Ureter (tissue), 1 donor: ENCODE results near the gene EYA4. TPM values are rescaled to one million over a fixed set of nuclear protein-coding genes. Genes with fewer than 3 reads are reported as not detected.
"Not testable (repeated sequence)": the region's sequence is repeated elsewhere in the genome, so short reads cannot be mapped to it uniquely, and the experiment has no call there.

Experiments
- DNase-seq: peaks from one replicate; pipeline ENCODE4 v3.0.0-alpha.2; 2020; ENCODE audit warnings: low spot score
- total RNA-seq: library from RNA; stranded (reverse); gene quantifications from one replicate; pipeline ENCODE4 v1.2.4, GENCODE V29; 2023
- donor health status: DM: yes; HTN: yes; CAD: no.

Gene EYA4
- total RNA-seq, 1 donor from 2014 or later, result 4.1 TPM

DNA sequence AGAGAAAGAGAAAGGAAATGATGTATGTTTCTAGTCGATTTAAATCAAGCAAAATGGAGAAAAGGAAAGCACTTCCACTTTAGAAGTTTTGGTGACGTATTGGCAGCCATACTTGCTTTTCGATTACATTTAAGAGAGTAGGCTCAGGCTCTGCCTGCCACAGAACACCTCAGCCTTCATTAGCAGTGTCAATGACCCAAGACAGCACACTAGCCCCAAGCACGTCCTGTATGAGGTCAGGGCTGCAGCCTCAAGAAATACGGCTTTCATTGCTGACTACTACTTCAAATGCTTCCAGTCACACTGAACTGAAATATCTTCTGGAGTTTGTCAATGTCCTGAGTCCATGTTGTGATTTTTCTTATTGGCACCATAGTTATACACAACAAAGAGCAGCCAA lies 285.3 kb downstream of the EYA4 start:
- DNase-seq, result no peak

DNA sequence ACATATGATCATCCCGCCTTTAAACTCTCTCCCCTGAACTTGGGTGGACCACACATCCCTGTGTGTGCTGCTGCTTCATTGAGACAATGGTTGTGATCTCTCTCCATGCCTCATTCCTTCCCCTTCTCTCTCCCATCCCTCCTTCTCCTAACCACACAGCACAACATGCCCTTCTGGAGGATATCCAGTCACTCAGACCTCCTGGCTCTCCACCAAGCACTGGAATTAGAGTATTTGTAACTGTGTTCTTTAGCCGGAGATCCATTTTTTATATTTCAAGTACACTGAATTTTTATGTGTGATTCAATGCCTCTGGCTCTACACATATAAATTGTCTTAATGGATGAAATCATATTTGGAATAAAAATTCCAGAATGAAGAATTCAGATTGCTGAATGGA lies 287.4 kb downstream of the EYA4 start:
- no peak for DNase-seq

DNA sequence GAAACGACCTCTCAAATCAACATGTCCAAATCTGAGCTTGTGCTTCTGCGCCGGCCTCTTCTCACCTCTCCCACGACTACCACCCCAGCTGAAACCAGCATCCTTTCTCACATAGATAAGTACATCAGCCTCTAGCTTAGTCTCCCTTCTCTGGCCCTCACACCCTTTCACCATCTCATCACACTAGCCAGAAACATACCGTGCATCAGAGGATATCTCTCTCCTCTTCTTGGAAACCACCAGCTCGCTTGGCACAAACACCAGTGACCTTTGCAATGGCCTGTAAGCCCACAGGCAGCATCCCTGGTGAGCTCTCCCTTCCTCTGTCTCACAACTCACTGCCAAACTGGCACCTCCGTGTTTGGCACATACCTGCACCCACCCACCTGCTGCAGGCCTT lies 291.8 kb downstream of the EYA4 start:
- DNase-seq, result no peak

DNA sequence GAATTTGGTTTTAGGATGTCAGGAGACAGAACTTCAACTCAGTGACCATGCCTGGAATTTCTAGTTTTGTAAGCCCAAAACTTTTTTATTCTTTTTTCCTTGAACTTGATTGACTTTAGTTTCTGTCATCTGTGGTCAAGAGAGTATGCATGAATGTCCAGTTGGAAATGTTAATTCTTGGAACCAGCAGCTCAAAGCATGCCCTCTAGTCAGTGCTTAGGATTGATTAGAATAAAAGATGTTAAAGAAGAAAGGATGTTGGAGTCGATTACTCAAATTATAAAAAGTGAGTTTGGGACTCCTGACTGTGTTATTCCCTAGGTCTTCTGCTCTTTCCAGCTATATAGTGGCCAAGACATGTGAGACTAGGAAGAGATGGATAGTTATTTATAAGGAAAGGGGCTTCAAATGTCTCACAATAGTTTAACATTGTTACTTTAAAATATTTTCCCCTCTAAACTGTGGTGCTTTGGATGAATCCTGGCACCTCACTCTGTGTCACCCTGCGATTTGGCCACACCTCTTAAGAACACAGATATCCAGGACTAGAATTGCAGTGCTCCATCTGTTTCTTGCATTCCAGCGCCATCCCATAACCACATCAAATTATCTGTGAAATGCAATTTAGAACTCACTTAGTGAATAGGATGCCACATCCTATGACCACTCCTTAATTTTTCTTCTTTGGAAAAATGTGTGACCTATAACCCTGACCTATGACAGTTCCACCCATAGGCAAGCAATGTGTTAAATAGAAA lies 298.5 kb downstream of the EYA4 start:
- DNase-seq, result no peak

DNA sequence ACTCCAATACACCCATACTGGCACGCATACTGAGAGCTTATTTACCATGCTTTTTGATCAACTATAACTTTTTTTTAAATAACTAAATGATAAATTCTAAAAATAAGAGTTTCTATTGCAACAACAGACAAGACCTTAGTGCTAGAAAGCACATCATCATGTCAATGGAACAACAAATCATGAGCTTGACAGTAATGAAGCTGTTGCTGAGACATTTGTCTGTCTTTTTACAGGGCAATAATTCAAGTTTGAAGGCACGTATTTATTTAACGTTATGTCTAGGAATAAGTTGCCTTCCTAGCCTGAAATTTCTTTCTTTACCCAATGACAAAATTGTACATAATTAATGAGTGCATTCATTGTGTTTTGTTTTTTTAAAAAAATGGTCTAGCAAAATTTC lies 299.2 kb downstream of the EYA4 start:
- no peak for DNase-seq

DNA sequence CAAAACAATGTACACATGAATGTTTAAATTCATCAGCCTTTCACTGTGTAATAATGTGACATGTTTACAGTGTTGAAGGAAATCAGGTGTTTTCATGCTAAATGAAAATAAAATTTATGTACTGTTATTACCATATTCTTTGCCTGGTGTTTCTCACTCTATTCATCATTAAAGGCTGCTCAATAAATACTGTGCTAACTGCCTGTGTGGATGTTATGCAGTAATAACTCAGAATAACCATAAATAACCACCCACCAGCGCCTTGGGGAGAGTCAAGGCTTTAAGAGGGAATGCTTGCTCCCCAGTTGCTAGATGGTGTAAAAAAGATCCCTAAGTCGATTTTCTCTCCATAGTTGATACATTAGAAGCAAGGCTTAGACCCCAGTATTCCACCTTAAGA lies 299.9 kb downstream of the EYA4 start:
- DNase-seq, result no peak

DNA sequence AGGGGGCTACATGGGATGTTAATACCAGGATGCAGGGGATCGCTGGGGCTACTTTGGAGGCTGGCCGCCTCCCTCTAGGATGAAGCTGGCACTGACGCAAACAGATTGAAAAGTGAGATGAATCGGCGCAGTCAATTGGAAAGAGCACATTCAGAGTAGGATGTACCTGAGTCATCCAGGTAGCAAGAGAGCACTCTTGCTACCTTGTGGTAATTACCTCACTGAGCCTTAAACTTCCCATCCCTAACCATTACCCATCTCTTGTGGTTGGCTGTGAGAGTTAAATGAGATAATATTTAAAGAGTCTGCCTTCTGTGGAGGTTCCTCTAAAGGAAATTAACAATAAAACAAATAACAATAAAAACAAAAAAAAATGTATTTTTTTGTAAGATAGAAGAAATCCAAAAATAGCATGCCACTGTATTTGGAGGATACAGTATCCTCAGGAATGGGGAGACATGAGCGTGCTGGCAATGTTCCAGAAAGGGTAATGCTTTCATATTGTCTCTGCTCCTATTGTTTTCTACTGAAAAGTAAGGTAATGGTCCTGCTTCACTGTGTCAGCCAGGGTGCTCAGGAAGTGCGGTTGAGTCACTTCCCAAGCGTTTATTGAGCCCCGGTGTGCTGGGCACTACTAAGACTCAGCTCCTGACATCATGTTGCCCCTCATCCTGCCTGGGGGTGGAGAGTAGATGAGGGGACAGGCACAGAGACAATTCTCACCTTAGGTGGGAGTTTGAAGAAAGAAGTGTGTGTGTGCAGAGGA lies 301.1 kb downstream of the EYA4 start:
- DNase-seq, result no peak

DNA sequence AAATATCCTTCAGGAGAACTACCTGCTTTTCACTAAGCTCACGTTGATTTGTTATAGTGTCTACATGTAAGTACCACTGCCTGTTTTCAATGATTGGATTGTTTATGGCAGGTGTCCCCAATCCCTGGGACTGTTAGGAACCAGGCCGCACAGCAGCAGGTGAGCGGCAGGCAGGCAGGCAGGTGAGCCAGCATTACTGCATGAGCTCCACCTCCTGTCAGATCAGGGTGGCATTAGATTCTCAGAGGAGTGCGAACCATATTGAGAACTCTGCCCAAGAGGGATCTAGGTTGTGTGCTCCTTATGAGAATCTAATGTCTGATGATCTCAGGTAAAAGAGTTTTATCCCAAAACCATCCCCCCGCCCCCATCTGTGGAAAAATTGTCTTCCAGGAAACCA lies 303.3 kb downstream of the EYA4 start:
- DNase-seq, result no peak

DNA sequence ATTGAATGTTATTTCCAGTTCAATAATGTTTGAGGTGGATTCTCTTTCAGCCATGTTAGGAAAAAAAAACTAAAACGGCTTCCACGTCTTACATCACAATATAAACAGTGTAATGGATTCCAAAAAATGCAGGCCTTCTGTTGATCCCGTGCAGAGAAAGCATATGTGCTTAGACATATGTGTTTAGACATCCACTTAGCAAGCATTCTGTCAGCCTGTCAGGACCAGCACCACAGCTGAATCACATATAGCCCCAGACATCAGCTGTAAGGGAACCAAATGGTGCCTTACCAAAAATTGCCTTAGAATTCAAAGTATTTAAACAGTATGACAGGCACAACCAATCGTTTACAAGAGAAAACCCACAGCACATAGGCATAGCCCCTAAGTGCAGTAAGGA lies 304.9 kb downstream of the EYA4 start:
- DNase-seq, result no peak

DNA sequence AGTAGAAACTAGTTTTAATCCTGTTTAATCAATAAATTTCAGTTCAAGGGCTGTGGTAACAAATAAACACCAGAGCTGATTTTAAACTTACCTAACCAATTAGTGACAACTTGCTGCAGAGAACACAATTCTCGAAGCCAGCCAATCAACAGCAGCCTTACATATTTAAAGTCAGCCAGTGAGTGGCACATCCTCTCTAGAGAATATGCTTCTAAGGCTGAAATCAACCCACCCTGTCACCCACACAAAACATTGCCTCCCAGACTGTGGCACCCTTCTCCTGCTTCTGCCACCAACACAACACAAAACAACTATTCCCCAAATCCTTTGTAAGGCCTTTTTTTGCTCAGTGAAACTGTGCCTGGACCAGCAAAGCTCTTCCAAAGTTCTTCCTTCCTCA lies 306.0 kb downstream of the EYA4 start:
- DNase-seq, result no peak

DNA sequence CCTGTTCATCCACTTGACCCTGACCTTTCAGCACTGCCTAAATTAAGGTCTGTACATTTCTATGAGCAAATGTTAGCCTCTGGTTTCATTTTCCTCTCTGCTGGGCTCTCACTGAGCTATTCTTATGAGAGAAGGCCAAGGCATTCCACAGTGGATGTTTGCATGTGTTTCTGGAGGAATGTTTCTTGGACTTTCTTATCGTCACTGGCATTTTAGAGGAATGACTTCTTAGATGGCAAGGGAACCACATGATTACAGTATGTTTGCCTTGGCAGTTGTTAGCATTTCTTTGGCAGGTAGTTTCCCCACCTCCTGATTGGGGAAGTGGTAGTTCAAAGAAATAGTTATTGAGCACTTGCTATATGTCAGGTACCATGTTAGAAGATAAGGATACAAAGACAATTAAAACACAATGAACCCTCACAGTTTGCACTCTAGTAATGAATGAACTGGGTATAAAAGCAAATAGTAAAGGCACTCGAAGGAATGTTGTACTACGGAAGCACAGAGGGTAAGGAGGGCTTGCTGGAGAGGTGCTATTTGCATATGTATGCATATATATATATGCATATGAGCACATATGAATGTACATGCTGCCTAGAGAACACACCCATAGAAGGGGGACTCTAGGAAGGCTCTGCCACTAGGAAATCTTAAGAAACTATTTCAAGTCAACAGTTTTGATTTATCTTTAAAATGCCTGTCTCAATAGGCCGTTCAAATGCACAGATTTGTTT lies 307.4 kb downstream of the EYA4 start:
- no peak for DNase-seq

DNA sequence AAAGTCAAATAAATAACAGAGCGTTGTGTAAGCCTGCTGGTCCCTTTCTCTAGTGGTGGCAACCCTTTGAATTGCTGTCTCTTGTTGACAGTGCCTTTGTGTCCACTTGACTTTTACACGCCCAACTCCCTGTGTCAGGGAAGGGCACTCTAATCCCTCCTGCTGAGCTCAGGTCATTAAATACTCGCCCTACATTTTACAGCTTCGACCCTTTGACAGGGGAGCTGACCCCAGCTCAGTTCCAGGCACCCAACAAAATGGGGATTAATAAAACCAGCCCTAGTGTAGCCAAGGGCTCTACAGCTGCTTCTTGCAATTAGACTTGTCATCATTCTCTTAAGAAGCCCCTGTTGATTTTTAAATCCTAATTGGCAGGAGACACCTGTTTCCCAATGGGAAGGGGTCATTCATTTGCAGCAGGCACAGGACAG lies 308.2 kb downstream of the EYA4 start:
- no peak for DNase-seq

DNA sequence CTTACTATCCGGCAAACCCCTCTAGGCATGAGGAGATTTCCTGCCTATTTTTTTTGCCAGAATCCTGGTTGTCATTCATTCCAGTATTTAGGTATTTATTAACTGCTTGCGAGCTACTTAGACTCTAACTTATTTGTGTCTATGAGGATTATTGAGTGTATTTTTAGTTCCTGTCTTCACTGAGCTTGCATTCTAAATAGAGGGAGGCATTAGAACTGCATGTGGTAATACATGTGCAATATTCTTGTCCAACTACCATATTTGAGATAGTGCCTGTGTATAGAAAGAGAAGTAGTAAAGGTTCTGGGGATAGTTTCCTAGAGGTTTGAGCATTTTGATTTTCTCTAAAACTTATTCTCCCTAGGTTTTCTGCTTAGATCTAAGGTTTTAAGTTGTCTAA lies 308.9 kb downstream of the EYA4 start:
- DNase-seq, result no peak

DNA sequence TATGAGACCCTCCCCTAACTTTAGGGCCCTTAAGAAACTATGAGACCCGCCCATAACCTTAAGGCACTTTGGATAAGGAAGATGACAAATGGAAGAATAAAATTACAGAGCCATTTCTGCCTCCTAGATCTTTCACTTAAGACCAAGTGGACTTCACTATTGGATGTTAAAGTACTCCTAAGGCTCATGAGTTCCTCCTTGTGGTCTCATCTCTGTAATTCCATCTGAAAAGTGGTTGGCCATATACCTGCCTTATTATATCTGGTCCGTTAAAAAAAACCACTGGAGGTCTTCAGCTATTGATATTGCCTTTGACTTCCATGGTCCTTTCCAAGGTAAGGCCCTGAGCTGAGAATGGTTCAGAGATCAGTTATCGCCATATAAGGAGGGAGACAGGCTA lies 310.3 kb downstream of the EYA4 start:
- DNase-seq, result no peak

DNA sequence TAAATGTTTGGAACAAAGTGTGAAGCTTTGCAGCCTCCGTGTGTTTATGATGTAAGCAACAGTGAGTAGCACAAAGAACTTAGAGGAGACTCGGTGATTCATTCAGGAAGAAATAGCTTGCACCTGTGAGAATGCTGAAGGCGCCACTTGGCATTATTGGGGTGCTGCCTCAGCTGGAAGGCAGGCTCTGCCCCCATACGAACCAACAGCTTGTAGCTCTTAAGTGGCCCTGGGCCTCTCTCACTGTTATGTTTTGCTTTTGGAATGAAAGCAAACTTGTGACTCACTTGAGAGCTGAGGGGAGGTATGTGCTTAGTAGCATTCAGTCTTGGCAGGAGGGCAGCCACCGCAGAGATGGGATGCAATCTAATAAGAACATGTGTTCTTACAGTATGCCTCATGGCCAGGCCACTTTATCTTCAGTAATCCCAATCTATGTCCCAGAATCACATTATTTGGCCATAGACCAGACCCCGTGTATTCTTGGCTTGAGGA lies 310.7 kb downstream of the EYA4 start:
- no peak for DNase-seq

DNA sequence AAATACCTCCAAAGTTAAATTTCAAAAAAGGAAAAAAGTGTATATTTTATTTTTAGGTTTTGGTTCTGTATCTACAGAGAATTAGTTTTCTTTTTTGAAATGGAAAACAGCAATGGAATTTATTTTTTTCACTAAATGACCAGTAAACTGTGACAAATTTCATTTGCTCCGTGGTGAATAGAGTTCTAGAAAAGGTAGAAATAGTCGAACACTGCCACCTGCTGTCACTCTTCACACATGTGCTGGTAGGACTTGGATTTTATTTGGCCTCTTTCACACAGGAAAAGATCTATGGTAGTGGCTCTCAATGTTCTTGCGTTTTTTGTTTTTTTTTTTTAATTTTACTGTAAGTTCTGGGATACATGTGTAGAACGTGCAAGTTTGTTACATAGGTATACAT lies 312.5 kb downstream of the EYA4 start:
- DNase-seq, result peak; percentile 54

DNA sequence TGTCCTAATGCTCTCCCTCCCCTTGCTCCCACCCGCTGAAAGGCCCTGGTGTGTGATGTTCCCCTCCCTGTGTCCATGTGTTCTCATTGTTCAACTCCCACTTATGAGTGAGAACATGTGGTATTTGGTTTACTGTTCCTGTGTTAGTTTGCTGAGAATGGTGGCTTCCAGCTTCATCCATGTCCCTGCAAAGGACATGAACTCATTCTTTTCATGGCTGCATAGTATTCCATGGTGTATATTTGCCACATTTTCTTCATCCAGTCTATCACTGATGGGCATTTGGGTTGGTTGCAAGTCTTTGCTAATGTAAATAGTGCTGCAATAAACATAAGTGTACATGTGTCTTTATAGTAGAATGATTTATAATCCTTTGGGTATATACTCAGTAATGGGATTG lies 313.0 kb downstream of the EYA4 start:
- DNase-seq, result not testable (repeated sequence)

DNA sequence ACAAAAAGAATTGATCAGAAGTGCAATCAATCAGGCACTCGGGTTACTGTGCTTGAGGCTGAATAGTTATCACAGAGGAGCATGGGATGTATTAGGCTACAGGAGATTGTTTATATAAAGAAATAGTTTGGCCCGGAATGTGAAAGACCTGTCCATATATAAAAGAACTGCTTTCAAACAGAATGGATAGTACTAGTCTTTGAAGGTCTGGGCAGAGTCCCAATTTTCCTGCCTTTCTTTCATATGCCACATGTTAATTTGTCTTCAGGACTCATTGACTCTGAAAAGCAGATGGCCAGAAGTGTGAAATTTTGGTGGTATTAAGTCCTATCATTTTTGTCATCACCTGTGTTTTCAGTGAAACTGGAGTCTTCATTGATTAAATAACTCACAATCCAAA lies 314.5 kb downstream of the EYA4 start:
- no peak for DNase-seq

DNA sequence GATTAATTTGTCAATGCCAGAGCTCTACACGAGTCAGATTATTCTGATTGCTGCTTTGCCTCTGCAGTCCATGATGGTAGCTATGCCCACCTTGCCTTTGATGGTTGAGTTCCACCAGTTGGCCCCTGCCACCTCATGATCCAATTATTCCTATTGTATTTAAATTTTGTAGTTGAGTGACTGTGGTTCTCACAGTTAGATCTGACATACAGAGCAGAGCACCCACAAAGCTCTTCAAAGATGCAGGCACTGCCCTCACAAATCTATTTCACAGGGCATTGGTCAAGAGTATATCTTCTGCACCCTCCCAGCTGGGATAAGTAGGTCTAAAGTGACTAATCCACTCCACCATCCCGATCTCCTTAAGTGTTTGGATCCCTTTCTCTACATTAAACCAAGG lies 318.8 kb downstream of the EYA4 start:
- DNase-seq, result no peak

DNA sequence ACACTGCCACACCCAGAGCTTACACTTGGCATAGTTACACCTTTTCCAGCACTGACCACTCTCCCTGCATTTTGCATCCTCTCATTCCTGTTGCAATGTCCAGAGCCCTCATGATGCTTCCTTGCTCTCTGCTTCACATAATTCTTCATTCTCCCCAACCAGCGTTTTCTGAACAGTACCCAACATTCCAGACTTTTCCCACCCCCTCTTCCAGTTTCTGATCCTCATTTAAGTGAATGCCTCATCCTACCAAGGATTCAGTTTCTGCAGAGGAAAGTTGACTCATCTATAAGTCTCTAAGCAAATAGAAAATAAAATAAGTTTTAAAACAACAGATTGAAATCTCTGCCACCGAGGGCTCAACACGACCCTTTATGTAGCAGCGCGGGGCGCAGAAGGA lies 326.5 kb downstream of the EYA4 start:
- no peak for DNase-seq

DNA sequence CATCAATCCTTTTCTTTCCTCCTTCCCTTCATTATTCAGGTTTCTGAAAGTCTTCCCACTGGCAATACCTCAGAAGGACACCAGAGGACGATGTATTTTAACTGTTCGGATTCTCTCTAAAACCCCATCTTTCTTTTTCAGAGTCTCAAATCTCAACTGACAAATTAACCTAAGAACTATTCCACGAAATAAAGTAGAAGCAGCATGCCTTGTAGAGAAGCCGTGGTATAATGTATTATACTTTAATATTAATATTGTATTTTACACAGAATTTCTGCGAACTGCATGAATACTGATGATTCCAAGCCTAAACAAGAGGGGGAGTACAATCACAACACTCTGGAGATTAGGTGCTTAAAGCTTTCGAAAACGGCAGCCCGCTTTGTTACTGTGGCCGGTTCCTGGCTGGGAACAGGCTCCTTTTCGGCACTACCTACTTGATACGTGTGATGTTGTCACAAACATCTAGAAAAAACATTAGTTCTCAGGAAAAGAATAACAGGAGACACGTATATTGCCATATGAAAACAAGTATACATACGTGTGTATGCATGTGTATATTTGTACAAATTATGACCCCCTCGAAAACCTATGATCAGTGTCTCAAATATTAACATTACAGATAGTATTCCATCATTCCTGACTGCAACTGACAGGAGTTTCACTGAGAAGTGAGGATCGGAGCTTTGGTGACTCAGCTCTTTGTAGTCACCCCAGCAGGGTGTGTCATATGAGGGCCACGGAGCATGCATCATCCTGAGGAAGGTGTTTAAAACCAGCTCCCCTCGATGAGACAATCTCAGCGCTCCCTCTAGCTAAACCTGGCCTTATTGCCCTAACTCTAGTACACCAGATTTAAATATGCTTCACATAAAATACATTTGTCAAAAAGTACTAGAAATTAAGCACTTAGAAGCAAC lies 328.1 kb downstream of the EYA4 start:
- no peak for DNase-seq

DNA sequence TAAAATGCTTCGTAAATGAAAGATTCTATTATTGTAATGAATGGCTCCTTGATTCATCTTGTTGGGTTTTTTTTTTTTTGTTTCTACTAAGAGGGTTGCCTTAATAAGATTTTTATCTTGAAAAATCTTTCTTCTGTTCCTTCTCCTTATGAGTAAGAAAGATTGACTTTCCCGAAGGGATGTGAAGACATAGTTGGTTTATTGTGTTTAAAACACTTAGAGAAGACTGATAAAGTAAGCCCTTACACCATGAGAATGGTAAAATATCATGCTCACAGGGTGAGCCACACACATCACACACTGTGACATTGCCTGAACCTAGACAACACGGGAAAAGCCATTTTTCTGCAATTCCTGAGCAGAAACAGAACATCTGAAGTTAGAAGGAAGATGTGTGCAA lies 330.5 kb downstream of the EYA4 start:
- no peak for DNase-seq
